Mucosa of rectum (tissue), 2 donors: Measurements from ENCODE around the gene RLF.
A peak's percentile ranks its signal among the peaks of the same experiment; 100 is the strongest.

Experiments
- H3K27ac ChIP-seq, 2 donors: one replicate each; pipeline ENCODE4 v1.7.0; 2013; ENCODE audit warnings: inconsistent platforms in 2 of 2, low read depth in 2 of 2, low read length in 2 of 2
- H3K27me3 ChIP-seq, 2 donors: one replicate each; pipeline ENCODE4 v1.7.0; 2013; ENCODE audit warnings: low read length in 2 of 2; ENCODE audit not compliant: control insufficient read depth in 2 of 2, insufficient read depth in 2 of 2
- H3K36me3 ChIP-seq, 2 donors: one replicate each; pipeline ENCODE4 v1.7.0; 2013; ENCODE audit warnings: low read length in 2 of 2; ENCODE audit not compliant: control insufficient read depth in 2 of 2, insufficient read depth in 2 of 2
- H3K4me1 ChIP-seq, 2 donors: one replicate each; pipeline ENCODE4 v1.7.0; 2013; ENCODE audit warnings: low read length in 2 of 2, mild to moderate bottlenecking in 1 of 2; ENCODE audit not compliant: control insufficient read depth in 2 of 2, insufficient read depth in 2 of 2
- H3K4me3 ChIP-seq, 2 donors: one replicate each; pipeline ENCODE4 v1.7.0; 2013; ENCODE audit warnings: low read length in 2 of 2
- H3K9ac ChIP-seq, 2 donors: one replicate each; pipeline ENCODE4 v1.7.0; 2013; ENCODE audit warnings: low read length in 2 of 2, low read depth in 1 of 2, mild to moderate bottlenecking in 1 of 2
- H3K9me3 ChIP-seq, 2 donors: one replicate each; pipeline ENCODE4 v1.7.0; 2013; ENCODE audit warnings: low read length in 2 of 2; ENCODE audit not compliant: control insufficient read depth in 2 of 2
- donor health status: healthy.
- donor health status: Normal muscosa, but diverticular disease.

RLF gene, protein sequence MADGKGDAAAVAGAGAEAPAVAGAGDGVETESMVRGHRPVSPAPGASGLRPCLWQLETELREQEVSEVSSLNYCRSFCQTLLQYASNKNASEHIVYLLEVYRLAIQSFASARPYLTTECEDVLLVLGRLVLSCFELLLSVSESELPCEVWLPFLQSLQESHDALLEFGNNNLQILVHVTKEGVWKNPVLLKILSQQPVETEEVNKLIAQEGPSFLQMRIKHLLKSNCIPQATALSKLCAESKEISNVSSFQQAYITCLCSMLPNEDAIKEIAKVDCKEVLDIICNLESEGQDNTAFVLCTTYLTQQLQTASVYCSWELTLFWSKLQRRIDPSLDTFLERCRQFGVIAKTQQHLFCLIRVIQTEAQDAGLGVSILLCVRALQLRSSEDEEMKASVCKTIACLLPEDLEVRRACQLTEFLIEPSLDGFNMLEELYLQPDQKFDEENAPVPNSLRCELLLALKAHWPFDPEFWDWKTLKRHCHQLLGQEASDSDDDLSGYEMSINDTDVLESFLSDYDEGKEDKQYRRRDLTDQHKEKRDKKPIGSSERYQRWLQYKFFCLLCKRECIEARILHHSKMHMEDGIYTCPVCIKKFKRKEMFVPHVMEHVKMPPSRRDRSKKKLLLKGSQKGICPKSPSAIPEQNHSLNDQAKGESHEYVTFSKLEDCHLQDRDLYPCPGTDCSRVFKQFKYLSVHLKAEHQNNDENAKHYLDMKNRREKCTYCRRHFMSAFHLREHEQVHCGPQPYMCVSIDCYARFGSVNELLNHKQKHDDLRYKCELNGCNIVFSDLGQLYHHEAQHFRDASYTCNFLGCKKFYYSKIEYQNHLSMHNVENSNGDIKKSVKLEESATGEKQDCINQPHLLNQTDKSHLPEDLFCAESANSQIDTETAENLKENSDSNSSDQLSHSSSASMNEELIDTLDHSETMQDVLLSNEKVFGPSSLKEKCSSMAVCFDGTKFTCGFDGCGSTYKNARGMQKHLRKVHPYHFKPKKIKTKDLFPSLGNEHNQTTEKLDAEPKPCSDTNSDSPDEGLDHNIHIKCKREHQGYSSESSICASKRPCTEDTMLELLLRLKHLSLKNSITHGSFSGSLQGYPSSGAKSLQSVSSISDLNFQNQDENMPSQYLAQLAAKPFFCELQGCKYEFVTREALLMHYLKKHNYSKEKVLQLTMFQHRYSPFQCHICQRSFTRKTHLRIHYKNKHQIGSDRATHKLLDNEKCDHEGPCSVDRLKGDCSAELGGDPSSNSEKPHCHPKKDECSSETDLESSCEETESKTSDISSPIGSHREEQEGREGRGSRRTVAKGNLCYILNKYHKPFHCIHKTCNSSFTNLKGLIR (N-terminal part only)

DNA sequence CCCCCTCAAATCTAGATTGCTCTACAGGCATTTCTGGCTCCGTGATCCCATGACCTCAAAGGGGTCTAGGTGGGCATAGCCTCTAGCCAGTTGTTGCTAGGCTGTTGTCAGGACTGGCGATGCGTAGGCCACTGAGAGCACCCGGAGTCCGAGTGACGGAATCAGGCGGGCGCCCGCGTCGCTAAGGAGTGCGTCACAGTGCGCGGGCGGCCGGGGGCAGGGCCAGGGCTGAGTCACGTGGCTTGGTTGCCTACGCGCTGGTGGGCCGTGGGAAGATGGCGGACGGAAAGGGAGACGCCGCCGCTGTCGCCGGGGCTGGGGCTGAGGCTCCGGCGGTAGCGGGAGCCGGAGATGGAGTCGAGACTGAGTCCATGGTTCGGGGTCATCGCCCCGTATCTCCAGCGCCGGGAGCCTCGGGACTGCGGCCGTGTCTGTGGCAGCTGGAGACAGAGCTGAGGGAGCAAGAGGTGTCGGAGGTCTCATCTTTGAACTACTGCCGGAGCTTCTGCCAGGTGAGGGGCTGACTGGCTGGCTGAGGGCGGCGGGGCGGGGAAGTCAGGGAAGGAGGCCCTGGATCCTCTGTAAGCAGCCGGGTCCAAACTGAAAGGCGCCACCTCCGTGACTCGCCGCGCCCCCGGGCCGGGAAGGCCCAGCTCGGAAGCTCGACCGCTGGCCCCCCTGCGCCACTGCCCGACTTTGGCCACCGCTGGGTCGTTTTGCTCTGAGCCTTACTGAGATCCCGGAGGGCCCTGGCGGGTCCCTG is at the start of gene RLF:
RLF (plus strand) TSS at position 263 of the 763 bp plus-strand sequence; CDS start at position 276, 13 bp downstream.
- no peaks in the 10 kb centered on the region for H3K36me3 ChIP-seq
- no peaks in the 10 kb centered on the region for H3K27me3 ChIP-seq
- H3K9me3 ChIP-seq = no peaks in the 10 kb centered on the region
- H3K4me1 ChIP-seq = peaks cover 10 to 16% of the 10 kb centered on the region in 2 donors
- H3K9ac ChIP-seq = peak within 1 kb of the TSS; percentile 90 to 96
- peak within 1 kb of the TSS; percentile 85 to 93 for H3K4me3 ChIP-seq
- peak within 1 kb of the TSS; percentile 90 to 95 for H3K27ac ChIP-seq

DNA sequence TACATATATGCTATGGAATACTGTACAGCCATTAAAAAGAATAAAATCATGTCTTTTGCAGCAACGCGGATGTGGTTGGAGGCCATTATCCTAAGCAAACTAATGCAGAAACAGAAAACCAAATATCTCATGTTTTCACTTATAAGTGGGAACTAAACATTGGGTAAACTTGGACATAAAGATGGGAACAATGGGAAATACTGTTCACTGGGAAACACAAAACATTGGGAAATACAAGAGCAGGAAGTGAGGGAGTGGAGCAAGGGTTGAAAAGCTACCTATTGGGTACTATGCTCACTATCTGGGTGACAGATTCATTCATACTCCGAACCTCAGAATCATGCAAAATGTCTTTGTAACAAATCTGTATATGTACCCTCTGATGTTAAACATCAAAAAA is 46.8 kb upstream of the RLF start:
- no peak overlapping the region for H3K27ac ChIP-seq
- no peaks in the 10 kb centered on the region for H3K9me3 ChIP-seq
- H3K36me3 ChIP-seq = no peaks in the 10 kb centered on the region
- H3K27me3 ChIP-seq = peaks cover 0 to 3% of the 10 kb centered on the region in 2 donors
- no peak overlapping the region for H3K9ac ChIP-seq
- no peaks in the 10 kb centered on the region for H3K4me1 ChIP-seq
- no peak overlapping the region for H3K4me3 ChIP-seq

DNA sequence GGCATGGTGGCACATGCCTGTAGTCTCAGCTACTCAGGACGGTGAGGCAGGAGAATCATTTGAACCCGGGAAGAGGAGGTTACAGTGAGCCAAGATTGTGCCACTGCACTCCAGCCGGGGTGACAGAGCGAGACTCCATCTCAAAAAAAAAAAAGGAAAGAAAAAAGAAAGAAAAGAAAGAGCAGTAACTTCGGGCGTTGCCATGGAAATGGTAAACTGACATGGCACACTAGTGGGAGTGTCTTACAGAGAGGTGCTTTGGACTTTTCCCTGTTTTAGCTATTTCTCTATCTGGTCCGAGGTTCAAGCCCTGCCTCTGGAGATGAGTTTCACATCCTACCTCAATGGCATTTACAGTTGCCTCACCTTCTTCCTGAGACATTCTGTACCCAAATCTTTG is 41.1 kb upstream of the RLF start:
- H3K27me3 ChIP-seq = peaks cover 0 to 3% of the 10 kb centered on the region in 2 donors
- no peak overlapping the region for H3K9ac ChIP-seq
- H3K4me1 ChIP-seq = no peaks in the 10 kb centered on the region
- H3K9me3 ChIP-seq = no peaks in the 10 kb centered on the region
- no peaks in the 10 kb centered on the region for H3K36me3 ChIP-seq
- H3K27ac ChIP-seq = no peak overlapping the region
- no peak overlapping the region for H3K4me3 ChIP-seq

DNA sequence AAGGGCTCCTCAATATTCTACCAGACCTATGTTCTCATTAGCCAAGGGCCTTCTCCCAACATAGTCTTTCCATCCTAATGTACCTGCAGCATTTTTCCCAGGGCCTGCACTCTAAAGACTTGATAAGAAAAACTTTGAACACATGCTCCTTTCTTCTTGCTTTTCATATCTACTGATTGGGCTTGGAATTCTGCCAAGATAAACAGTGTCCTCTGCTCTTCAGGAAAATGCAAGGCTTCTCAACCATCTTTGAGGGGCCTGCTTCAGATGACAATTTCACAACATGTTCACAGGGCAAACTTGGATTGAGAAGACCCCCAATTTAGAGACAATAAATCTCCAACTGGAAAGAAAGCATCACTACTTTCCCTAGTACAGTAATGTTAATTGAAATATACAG is 38.3 kb upstream of the RLF start:
- H3K9me3 ChIP-seq = no peaks in the 10 kb centered on the region
- no peak overlapping the region for H3K9ac ChIP-seq
- H3K4me3 ChIP-seq = no peak overlapping the region
- H3K27me3 ChIP-seq = peaks cover 0 to 3% of the 10 kb centered on the region in 2 donors
- no peaks in the 10 kb centered on the region for H3K4me1 ChIP-seq
- H3K27ac ChIP-seq = no peak overlapping the region
- no peaks in the 10 kb centered on the region for H3K36me3 ChIP-seq

DNA sequence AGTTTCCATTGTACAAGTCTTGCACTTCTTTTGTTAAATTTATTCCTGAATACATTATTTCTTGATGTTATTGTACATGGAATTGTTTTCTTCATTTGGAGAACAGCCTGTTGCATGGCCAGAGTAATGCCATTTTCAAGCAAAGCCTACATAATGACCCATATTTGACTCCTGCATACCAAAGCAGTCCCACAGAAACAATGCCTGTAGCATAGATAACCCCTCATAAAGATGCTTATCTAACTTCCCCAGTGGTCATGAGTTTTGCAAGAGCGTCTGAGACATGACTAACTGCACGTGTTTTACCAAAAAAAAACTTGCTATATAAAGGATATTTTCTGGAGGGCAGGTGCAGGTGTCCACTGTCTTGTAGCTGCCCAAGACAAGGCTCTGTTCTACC is 30.3 kb upstream of the RLF start:
- Histone ChIP-seq H3K27me3 (no peaks in the 10 kb centered on the region), H3K27ac (no peak overlapping the region), H3K9me3 (no peaks in the 10 kb centered on the region), H3K4me3 (no peak overlapping the region), H3K9ac (no peak overlapping the region), H3K4me1 (no peaks in the 10 kb centered on the region), H3K36me3 (no peaks in the 10 kb centered on the region)

DNA sequence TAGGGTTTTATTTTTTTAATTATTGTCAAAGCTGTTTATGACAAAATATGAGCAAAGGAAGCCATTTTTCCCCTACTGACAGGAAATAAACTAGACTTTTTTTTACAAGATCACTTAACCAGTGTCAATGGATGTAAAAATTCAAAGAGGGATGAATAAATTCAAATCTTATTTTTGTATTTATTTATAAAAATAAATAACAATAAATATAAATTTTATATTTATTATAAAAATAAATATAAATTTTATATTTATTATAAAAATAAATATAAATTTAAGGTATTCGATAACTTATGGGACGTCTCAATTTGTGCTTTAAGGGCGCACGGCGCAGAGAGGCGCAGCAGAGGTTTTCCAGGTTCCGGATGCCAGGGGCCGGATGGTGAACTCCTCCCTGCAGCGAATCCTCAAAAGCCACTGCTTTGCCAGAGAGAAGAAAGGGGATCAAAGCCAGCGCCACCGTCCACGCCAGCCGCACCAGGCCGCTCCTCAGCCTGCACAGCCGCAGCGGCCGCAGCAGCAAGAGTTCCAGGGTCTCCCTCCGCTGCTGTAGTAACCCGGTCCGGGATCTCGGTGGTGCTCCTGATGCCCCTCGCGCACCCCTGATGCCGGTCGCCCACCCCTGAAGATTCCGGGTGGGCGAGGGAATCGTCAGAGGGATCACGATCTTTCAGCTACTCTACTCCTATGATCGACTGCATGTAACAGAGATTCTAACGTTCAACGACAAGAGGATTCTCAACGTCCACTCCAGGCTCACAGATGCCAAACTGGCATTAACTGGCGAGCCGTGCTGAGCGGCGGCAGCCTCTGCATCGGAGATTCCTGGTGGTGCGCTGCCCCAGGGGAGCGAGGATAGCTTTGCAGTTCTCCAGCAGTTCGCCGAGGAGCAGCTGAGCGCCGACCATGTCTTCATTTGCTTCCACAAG is 28.5 kb upstream of the RLF start:
- no peaks in the 10 kb centered on the region for H3K27me3 ChIP-seq
- H3K4me1 ChIP-seq = no peaks in the 10 kb centered on the region
- no peak overlapping the region for H3K27ac ChIP-seq
- H3K9ac ChIP-seq = no peak overlapping the region
- H3K36me3 ChIP-seq = no peaks in the 10 kb centered on the region
- no peaks in the 10 kb centered on the region for H3K9me3 ChIP-seq
- no peak overlapping the region for H3K4me3 ChIP-seq

DNA sequence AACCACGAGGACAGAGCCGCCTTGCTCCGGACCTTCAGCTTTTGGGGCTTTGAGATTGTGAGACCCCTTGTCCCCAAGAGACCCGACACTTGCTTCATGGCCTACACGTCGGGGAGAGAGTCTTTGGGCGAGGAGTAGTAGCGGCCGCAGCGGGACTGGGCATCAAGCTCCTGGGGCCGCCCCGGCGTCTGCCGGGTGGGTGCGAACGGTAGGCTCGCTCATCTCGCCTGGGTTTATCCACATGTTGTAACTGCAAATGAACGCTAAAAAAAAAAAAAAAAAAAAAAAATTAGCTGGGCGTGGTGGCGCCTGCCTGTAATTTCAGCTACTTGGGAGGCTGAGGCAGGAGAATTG is 27.9 kb upstream of the RLF start:
- H3K9me3 ChIP-seq = no peaks in the 10 kb centered on the region
- no peak overlapping the region for H3K4me3 ChIP-seq
- no peaks in the 10 kb centered on the region for H3K36me3 ChIP-seq
- H3K27me3 ChIP-seq = no peaks in the 10 kb centered on the region
- H3K27ac ChIP-seq = no peak overlapping the region
- H3K9ac ChIP-seq = no peak overlapping the region
- no peaks in the 10 kb centered on the region for H3K4me1 ChIP-seq

DNA sequence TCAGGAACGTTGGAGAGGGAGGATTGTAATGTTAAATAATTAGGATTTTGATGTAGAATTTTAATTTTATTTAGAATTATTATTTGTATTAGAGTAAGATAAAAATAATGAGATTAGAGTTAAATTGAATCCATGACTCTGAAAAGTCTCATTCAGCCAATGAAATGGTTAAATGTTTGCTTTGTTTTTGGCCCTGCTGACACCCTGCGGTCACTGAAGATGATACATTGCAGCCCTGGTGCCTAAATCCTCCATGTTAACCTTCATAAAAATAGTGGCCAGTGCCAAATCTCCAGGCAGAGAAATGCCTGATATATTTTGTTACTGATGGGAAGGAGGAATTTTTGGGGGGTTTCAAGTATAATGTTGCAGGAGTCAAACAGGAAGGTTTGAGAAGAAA is 27.3 kb upstream of the RLF start:
- no peak overlapping the region for H3K9ac ChIP-seq
- no peaks in the 10 kb centered on the region for H3K27me3 ChIP-seq
- no peak overlapping the region for H3K27ac ChIP-seq
- H3K4me1 ChIP-seq = no peaks in the 10 kb centered on the region
- no peaks in the 10 kb centered on the region for H3K9me3 ChIP-seq
- H3K4me3 ChIP-seq = no peak overlapping the region
- H3K36me3 ChIP-seq = no peaks in the 10 kb centered on the region
